Skin epidermis (tissue), 12 donors: ENCODE measurements around the gene ACOT2.
A peak's percentile ranks its signal among the peaks of the same experiment; 100 is the strongest.

Source experiments
- H3K27ac ChIP-seq, 21 experiments: fragments of 200-600 bp; sonication (generic) in 11 of 21; one replicate each; pipeline ENCODE4 v1.5.0; 2020; ENCODE audit warnings: mild to moderate bottlenecking in 3 of 21, inconsistent platforms in 2 of 21, moderate library complexity in 2 of 21
- H3K4me3 ChIP-seq, 7 experiments: fragments of 200-600 bp; sonication (generic) in 2 of 7; one replicate each; pipeline ENCODE4 v1.5.0; 2020; ENCODE audit warnings: inconsistent platforms in 2 of 7, mild to moderate bottlenecking in 2 of 7, moderate library complexity in 1 of 7

ACOT2 gene

GRCh38 chr14:73610687-73611086 is 41.7 kb downstream of the ACOT2 start:
- Histone ChIP-seq H3K4me3 (no peak overlapping the region), H3K27ac (no peak overlapping the region)

GRCh38 chr14:73612339-73613045 is 43.5 kb downstream of the ACOT2 start, which contains the start of gene ACOT6:
TSS of gene ACOT6 (plus strand) at chr14:73612517. CDS start at chr14:73612572, 55 bp downstream.
- peak within 1 kb of the TSS; percentile 42 to 82 (median 63) for H3K4me3 ChIP-seq
- peak within 1 kb of the TSS in 20 of 21 experiments; percentile 15 to 85 (median 72) for H3K27ac ChIP-seq

- Histone ChIP-seq H3K27ac (peak overlapping the region in 19 of 21 experiments; percentile 55 to 85 (median 73)), H3K4me3 (peak overlapping the region; percentile 42 to 82 (median 63))
These were observed 44.0 kb downstream of the ACOT2 start for GRCh38 chr14:73613046-73613383.

GRCh38 chr14:73613419-73613963 is 44.5 kb downstream of the ACOT2 start:
- H3K4me3 ChIP-seq = peak overlapping the region in 2 of 7 experiments; percentile 42 to 63

GRCh38 chr14:73616831-73617230 is 47.8 kb downstream of the ACOT2 start:
- no peak overlapping the region for H3K27ac ChIP-seq
- H3K4me3 ChIP-seq = no peak overlapping the region

More at GRCh38 chr14:73613419-73613963, 44.5 kb downstream of the ACOT2 start:
- peak overlapping the region in 1 of 21 experiments; percentile 72 for H3K27ac ChIP-seq

- H3K27ac ChIP-seq = no peak overlapping the region
- H3K4me3 ChIP-seq = no peak overlapping the region
These were observed 50.5 kb downstream of the ACOT2 start for GRCh38 chr14:73619524-73619923.

GRCh38 chr14:73620268-73620667 is 51.3 kb downstream of the ACOT2 start:
- Histone ChIP-seq H3K4me3 (no peak overlapping the region), H3K27ac (no peak overlapping the region)

GRCh38 chr14:73623504-73624054 is 54.6 kb downstream of the ACOT2 start:
- Histone ChIP-seq H3K27ac (no peak overlapping the region), H3K4me3 (no peak overlapping the region)
